Astrocyte (in vitro differentiated cells and primary cell): Measurements from ENCODE around the gene PHYKPL. TPM values are rescaled to one million over a fixed set of nuclear protein-coding genes. Genes with fewer than 3 reads are reported as not detected.

Experiments
- DNase-seq: peaks from one replicate; pipeline ENCODE4 v3.0.0-alpha.2; 2010; ENCODE audit warnings: low read depth
- FAIRE-seq: peaks from 2 replicates; lab custom pipeline; 2011; peaks lifted over from hg19 to GRCh38; lab: Jason Lieb, UNC
- H2AFZ ChIP-seq: 2 replicates; pipeline ENCODE4 v1.6.0; 2012; ENCODE audit warnings: low read depth, low read length, inconsistent platforms
- H3K27ac ChIP-seq: 2 replicates; pipeline ENCODE4 v1.5.1; 2011; ENCODE audit warnings: low read depth, low read length, inconsistent platforms
- H3K27me3 ChIP-seq: 2 replicates; pipeline ENCODE4 v1.6.0; 2011; ENCODE audit warnings: low read length, inconsistent platforms; ENCODE audit not compliant: insufficient read depth
- H3K36me3 ChIP-seq: 2 replicates; pipeline ENCODE4 v1.5.1; 2011; ENCODE audit warnings: low read length, inconsistent platforms; ENCODE audit not compliant: insufficient read depth
- H3K4me1 ChIP-seq: 2 replicates; pipeline ENCODE4 v1.5.1; 2011; ENCODE audit warnings: low read length, inconsistent platforms; ENCODE audit not compliant: insufficient read depth
- H3K4me2 ChIP-seq: 2 replicates; pipeline ENCODE4 v1.6.0; 2012; ENCODE audit warnings: low read length, inconsistent platforms
- H3K4me3 ChIP-seq: 2 replicates; pipeline ENCODE4 v1.5.1; 2011; ENCODE audit warnings: low read depth, mild to moderate bottlenecking, low read length, inconsistent platforms; ENCODE audit not compliant: insufficient read depth
- H3K79me2 ChIP-seq: 2 replicates; pipeline ENCODE4 v1.6.0; 2012; ENCODE audit warnings: mild to moderate bottlenecking, low read length, inconsistent platforms; ENCODE audit not compliant: insufficient read depth
- H3K9ac ChIP-seq: 2 replicates; pipeline ENCODE4 v1.6.0; 2012; ENCODE audit warnings: mild to moderate bottlenecking, low read length, inconsistent platforms
- H3K9me3 ChIP-seq: 2 replicates; pipeline ENCODE4 v1.5.1; 2012; ENCODE audit warnings: low read depth, mild to moderate bottlenecking, low read length, inconsistent platforms; ENCODE audit not compliant: insufficient read depth
- H4K20me1 ChIP-seq: 2 replicates; pipeline ENCODE4 v1.6.0; 2012; ENCODE audit warnings: low read length, inconsistent platforms; ENCODE audit not compliant: insufficient read depth
- H3K27ac Mint-ChIP-seq: one replicate; pipeline ENCODE4 v1.8.0; 2021; ENCODE audit warnings: mild to moderate bottlenecking, mixed read lengths; ENCODE audit not compliant: unreplicated experiment
- H3K27me3 Mint-ChIP-seq: one replicate; pipeline ENCODE4 v1.8.0; 2021; ENCODE audit warnings: low read depth, mixed read lengths; ENCODE audit not compliant: unreplicated experiment
- H3K36me3 Mint-ChIP-seq: one replicate; pipeline ENCODE4 v1.8.0; 2021; ENCODE audit warnings: low read depth, mixed read lengths; ENCODE audit not compliant: unreplicated experiment
- H3K4me1 Mint-ChIP-seq: one replicate; pipeline ENCODE4 v1.8.0; 2021; ENCODE audit warnings: low read depth, mixed read lengths; ENCODE audit not compliant: unreplicated experiment
- H3K4me3 Mint-ChIP-seq: one replicate; pipeline ENCODE4 v1.8.0; 2021; ENCODE audit warnings: mild to moderate bottlenecking, moderate library complexity, mixed read lengths; ENCODE audit not compliant: unreplicated experiment
- H3K9me3 Mint-ChIP-seq: one replicate; pipeline ENCODE4 v1.8.0; 2021; ENCODE audit warnings: mild to moderate bottlenecking, mixed read lengths; ENCODE audit not compliant: unreplicated experiment
- EZH2 ChIP-seq: IDR thresholded peaks from 2 replicates; pipeline ENCODE4 v1.6.1; 2012; ENCODE audit warnings: mild to moderate bottlenecking, low read length, inconsistent platforms; ENCODE audit not compliant: insufficient read depth
- total RNA-seq: library from RNA; stranded (reverse); gene quantifications from 2 replicates; pipeline ENCODE4 v1.2.1, GENCODE V29; 2021
- TF ChIP-seq, protein P1 (sequence below): IDR thresholded peaks from 2 replicates; pipeline ENCODE4 v1.5.1; 2011; ENCODE audit warnings: low read depth, mild to moderate bottlenecking, inconsistent platforms, low read length, moderate library complexity; ENCODE audit not compliant: insufficient read depth

Gene PHYKPL
- total RNA-seq, 1 donor from 2014 or later: 26.5 TPM

DNA sequence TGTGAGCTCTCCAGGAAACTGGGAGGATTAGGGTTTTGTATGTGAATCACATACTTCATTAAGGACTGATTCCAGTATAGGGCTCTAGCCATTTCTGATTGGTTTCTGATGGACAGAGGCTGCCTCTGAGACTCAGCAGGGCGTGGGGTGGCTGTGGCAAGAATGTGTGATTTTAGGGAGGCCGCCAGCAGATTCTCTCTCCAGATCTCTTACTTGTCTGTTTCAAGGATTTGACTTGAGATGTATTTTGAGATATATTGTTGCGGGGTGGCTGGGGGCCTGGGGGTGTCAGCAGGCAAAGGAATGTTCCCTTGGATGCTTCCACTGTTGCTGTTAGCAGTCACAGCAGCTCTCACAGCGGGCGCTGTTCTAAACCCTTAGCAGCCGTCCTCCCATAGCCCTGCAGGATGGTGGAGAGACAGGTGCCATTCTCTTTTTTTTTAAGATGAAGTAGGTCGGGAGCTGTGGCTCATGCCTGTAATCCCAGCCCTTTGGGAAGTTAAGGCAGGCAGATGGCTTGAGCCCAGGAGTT, 36.3 kb downstream of the PHYKPL start:
- H3K9me3 ChIP-seq: no peaks in the 10 kb centered on the region
- H3K36me3 ChIP-seq: no peaks in the 10 kb centered on the region
- H4K20me1 ChIP-seq: no peaks in the 10 kb centered on the region
- peaks cover 5% of the 10 kb centered on the region for H3K27me3 ChIP-seq
- H2AFZ ChIP-seq: no peak overlapping the region
- H3K4me3 ChIP-seq: no peak overlapping the region
- H3K4me1 ChIP-seq: no peaks in the 10 kb centered on the region
- no peaks in the 10 kb centered on the region for H3K79me2 ChIP-seq
- no peaks in the 10 kb centered on the region for H3K4me1 Mint-ChIP-seq
- no peak overlapping the region for H3K4me2 ChIP-seq
- FAIRE-seq (no peak), DNase-seq (no peak)
- H3K27ac Mint-ChIP-seq: no peak overlapping the region
- H3K27me3 Mint-ChIP-seq: peaks cover 19% of the 10 kb centered on the region
- no peaks in the 10 kb centered on the region for H3K36me3 Mint-ChIP-seq
- no peak overlapping the region for H3K9ac ChIP-seq
- TF ChIP-seq, protein P1, sequence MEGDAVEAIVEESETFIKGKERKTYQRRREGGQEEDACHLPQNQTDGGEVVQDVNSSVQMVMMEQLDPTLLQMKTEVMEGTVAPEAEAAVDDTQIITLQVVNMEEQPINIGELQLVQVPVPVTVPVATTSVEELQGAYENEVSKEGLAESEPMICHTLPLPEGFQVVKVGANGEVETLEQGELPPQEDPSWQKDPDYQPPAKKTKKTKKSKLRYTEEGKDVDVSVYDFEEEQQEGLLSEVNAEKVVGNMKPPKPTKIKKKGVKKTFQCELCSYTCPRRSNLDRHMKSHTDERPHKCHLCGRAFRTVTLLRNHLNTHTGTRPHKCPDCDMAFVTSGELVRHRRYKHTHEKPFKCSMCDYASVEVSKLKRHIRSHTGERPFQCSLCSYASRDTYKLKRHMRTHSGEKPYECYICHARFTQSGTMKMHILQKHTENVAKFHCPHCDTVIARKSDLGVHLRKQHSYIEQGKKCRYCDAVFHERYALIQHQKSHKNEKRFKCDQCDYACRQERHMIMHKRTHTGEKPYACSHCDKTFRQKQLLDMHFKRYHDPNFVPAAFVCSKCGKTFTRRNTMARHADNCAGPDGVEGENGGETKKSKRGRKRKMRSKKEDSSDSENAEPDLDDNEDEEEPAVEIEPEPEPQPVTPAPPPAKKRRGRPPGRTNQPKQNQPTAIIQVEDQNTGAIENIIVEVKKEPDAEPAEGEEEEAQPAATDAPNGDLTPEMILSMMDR: no peak
- TF ChIP-seq EZH2: no peak
- peaks cover 11% of the 10 kb centered on the region for H3K9me3 Mint-ChIP-seq
- no peak overlapping the region for H3K4me3 Mint-ChIP-seq
- no peak overlapping the region for H3K27ac ChIP-seq

DNA sequence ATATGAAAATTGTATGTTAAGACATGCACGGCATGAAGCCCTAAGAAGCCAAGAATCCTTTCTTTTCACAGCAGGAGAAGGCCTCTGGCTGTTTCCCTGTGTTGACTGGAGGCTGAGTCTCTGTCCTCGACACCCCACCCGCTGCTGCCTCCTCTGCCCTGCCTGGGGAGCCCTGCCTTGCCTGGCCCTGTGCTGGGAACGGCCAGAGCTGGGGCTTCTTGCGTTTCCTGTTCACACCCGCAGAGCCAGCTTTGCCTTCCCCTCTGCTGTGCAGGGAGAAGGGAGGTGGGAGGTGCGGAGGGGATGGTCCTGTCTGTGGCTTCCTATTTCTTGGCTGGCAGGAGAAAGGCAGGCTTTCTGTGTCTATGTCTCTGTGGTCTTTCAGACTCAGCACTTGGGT, 38.6 kb downstream of the PHYKPL start:
- no peak overlapping the region for H3K4me2 ChIP-seq
- no peak overlapping the region for H3K27ac ChIP-seq
- peaks cover 5% of the 10 kb centered on the region for H3K27me3 ChIP-seq
- H3K36me3 Mint-ChIP-seq: no peaks in the 10 kb centered on the region
- no peaks in the 10 kb centered on the region for H4K20me1 ChIP-seq
- no peaks in the 10 kb centered on the region for H3K79me2 ChIP-seq
- H3K4me1 ChIP-seq: no peaks in the 10 kb centered on the region
- H3K4me3 Mint-ChIP-seq: no peak overlapping the region
- H3K36me3 ChIP-seq: no peaks in the 10 kb centered on the region
- no peak overlapping the region for H3K9ac ChIP-seq
- FAIRE-seq (no peak), DNase-seq (no peak)
- no peak for TF ChIP-seq EZH2
- TF ChIP-seq, protein P1: no peak
- no peaks in the 10 kb centered on the region for H3K9me3 ChIP-seq
- H2AFZ ChIP-seq: no peak overlapping the region
- no peak overlapping the region for H3K27ac Mint-ChIP-seq
- H3K4me3 ChIP-seq: no peak overlapping the region
- H3K4me1 Mint-ChIP-seq: no peaks in the 10 kb centered on the region
- peaks cover 11% of the 10 kb centered on the region for H3K9me3 Mint-ChIP-seq
- peaks cover 19% of the 10 kb centered on the region for H3K27me3 Mint-ChIP-seq

DNA sequence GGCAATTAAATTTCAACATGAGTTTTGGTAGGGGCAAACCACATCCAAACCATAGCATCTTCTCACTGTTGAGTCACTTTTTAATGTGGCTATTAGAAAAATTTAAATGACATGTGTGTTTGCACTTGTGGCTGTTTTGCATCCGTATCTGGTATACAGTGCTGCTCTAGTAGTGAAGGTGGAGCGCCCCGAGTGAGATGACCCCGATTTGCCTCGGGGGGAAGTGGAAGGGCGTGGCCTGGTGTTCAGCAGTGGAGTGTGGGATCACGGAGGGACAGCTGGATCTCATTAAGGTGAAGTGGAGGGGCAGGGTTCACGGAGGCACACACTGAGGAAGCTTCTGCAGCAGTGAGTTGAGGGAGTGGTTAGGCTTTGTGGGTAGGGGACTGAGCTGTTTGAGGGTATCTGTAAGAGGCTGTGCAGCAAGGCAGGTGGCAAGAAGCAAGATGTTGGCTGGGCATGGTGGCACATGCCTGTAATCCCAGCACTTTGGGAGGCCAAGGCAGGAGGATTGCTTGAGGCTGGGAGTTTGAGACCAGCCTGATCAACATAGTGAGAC, 39.3 kb downstream of the PHYKPL start:
- Mint-ChIP-seq H3K9me3 (peaks cover 11% of the 10 kb centered on the region), H3K27me3 (peaks cover 17% of the 10 kb centered on the region), H3K4me1 (no peaks in the 10 kb centered on the region), H3K27ac (no peak overlapping the region), H3K36me3 (no peaks in the 10 kb centered on the region), H3K4me3 (no peak overlapping the region)
- Histone ChIP-seq H3K27me3 (peaks cover 5% of the 10 kb centered on the region), H3K79me2 (no peaks in the 10 kb centered on the region), H2AFZ (no peak overlapping the region), H3K4me3 (no peak overlapping the region), H3K27ac (no peak overlapping the region), H3K9ac (no peak overlapping the region), H3K9me3 (no peaks in the 10 kb centered on the region), H3K36me3 (no peaks in the 10 kb centered on the region), H4K20me1 (no peaks in the 10 kb centered on the region), H3K4me2 (no peak overlapping the region), H3K4me1 (no peaks in the 10 kb centered on the region)
- FAIRE-seq (no peak), DNase-seq (no peak)
- TF ChIP-seq, protein P1: no peak
- no peak for TF ChIP-seq EZH2
